ENCODE measurements around the gene PAPPA2. TPM values are rescaled to one million over a fixed set of nuclear protein-coding genes. Genes with fewer than 3 reads are reported as not detected.

The PAPPA2 gene
- total and polyA plus RNA-seq, 7 donors = under 0.01 to 3.9 (median 1.2) TPM; not detected in 1

DNA sequence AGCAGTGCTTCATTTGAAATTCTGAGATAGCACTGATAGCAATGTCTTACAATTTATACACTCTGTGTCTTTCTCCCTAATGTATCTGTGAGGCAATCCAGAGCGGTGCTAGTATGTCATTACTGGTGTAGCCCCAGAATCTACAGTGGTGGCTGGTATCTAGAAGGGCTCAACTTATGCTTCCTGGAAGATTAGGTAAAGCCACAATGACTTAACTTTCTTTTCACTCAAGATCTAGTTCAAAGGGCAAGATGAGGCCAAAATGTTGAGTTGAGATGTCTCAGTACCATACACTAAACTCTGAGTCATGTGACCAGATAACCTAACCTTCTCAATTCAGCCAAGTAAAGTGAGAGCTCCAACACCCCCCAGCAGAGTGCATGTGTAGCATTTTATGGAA lies 77.5 kb downstream of the PAPPA2 start:
- intact Hi-C loops (cut with DNase I) = no loop called here

DNA sequence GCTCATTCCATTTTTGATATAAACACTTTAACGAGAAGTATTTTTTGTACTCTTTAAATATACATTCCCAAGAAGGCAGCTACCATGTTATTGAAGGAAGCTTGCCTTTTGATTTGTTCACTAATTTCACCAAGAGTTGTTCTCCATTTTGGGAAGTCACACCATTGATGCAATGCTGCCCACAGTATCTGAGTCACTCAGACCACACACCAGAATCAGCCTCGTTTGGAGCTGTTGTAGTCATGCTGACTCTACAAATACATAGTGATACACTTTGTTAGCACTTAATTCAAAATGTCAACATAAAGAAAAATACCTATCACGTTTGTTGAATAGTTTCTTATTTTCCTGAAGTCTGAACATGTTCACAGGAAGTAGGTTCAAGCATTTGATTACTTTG lies 78.7 kb downstream of the PAPPA2 start:
- intact Hi-C loops (cut with DNase I) = no loop called here
- TF ChIP-seq POLR2AphosphoS5 (IDR thresholded peaks at IDR 0.05) (no peak), POLR2A (IDR thresholded peaks at IDR 0.05) (no peak), EP300 (IDR thresholded peaks at IDR 0.05) (no peak)
- TF ChIP-seq, protein P1, sequence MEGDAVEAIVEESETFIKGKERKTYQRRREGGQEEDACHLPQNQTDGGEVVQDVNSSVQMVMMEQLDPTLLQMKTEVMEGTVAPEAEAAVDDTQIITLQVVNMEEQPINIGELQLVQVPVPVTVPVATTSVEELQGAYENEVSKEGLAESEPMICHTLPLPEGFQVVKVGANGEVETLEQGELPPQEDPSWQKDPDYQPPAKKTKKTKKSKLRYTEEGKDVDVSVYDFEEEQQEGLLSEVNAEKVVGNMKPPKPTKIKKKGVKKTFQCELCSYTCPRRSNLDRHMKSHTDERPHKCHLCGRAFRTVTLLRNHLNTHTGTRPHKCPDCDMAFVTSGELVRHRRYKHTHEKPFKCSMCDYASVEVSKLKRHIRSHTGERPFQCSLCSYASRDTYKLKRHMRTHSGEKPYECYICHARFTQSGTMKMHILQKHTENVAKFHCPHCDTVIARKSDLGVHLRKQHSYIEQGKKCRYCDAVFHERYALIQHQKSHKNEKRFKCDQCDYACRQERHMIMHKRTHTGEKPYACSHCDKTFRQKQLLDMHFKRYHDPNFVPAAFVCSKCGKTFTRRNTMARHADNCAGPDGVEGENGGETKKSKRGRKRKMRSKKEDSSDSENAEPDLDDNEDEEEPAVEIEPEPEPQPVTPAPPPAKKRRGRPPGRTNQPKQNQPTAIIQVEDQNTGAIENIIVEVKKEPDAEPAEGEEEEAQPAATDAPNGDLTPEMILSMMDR (IDR thresholded peaks at IDR 0.05) = no peak
- Histone ChIP-seq H3K4me3 (no peak overlapping the region), H3K4me1 (no peaks in the 10 kb centered on the region), H3K9me3 (no peaks in the 10 kb centered on the region), H3K36me3 (no peaks in the 10 kb centered on the region), H3K27ac (no peak overlapping the region), H3K27me3 (no peaks in the 10 kb centered on the region)
- WGBS, 2 donors = 39 to 56% methylated on average over 3 of the region's 3 CpGs
- no peak for DNase-seq

More for the DNA sequence above, 77.5 kb downstream of the PAPPA2 start:
- DNase-seq = no peak
- Histone ChIP-seq H3K27me3 (no peaks in the 10 kb centered on the region), H3K27ac (no peak overlapping the region), H3K9me3 (no peaks in the 10 kb centered on the region), H3K4me1 (no peaks in the 10 kb centered on the region), H3K36me3 (no peaks in the 10 kb centered on the region), H3K4me3 (no peak overlapping the region)
- WGBS, 2 donors = 91 to 98% methylated on average over 1 of the region's 1 CpG
- TF ChIP-seq EP300 (IDR thresholded peaks at IDR 0.05) (no peak), POLR2A (IDR thresholded peaks at IDR 0.05) (no peak), POLR2AphosphoS5 (IDR thresholded peaks at IDR 0.05) (no peak)
- TF ChIP-seq, protein P1 (IDR thresholded peaks at IDR 0.05) = no peak

DNA sequence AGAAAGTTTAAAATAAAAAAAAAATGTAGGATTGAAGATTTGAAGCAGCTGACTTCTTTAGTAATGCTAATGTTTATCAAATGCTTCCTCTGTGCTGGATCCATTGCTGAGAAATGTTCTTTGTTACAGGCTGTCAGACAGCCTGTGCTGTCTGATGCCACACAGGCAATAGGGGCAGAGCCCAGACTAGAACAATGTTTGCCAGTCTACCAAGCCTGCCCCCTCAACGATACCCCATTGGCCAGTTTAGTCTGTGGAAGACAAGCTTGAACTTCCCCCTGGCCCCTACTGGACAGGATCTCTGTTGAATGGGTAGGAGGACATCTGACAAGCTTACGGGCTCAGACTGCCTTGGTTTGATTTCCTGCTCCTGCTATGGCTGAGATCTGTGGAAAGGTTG lies 79.4 kb downstream of the PAPPA2 start:
- Histone ChIP-seq H3K27me3 (no peaks in the 10 kb centered on the region), H3K9me3 (no peaks in the 10 kb centered on the region), H3K4me1 (no peaks in the 10 kb centered on the region), H3K27ac (no peak overlapping the region), H3K4me3 (no peak overlapping the region), H3K36me3 (no peaks in the 10 kb centered on the region)
- TF ChIP-seq POLR2A (IDR thresholded peaks at IDR 0.05) = no peak
- no peak for TF ChIP-seq POLR2AphosphoS5 (IDR thresholded peaks at IDR 0.05)
- TF ChIP-seq EP300 (IDR thresholded peaks at IDR 0.05) = no peak
- TF ChIP-seq, protein P1 (IDR thresholded peaks at IDR 0.05) = no peak
- WGBS, 2 donors = 53 to 71% methylated on average over 2 of the region's 2 CpGs
- DNase-seq = no peak
- intact Hi-C loops (cut with DNase I) = no loop called here

DNA sequence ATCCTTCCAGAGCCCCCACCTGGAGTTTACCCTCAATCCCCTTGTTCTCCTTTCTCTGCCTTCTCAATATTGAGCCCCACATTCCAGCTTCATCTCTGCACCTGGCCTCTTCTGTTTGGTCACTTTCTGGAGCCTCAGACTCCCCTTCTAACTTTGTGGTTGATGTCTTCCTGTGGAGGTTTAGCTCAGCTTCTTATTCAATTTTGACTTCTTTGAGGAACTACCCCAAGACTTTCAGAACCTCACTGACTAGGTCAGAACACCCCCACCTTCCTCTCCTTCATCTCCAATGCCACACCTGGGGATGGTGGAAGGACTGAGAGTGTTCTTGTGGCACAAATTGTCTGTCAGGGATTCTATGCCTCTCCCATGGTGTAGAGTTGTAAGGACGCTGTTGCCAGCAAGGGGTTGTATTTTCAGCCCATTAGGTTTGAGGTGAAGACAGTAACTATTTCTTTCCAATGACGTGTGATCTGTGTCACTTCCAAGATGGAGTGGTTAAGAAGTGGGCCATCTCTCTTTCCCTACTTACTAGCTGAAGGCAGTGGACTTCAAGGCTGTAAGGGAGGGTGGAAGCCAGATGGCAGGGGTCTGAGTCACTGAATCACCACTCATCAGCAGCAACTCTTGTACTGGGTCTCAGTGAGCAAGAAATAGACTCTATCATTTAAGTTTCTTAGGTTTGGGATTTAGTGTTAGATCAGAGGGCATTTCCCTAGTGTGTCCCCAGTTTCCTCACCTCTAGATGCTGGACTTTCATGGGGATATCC lies 80.6 kb downstream of the PAPPA2 start:
- no peak for DNase-seq
- no peaks in the 10 kb centered on the region for H3K27me3 ChIP-seq
- TF ChIP-seq POLR2AphosphoS5 (IDR thresholded peaks at IDR 0.05) (no peak), POLR2A (IDR thresholded peaks at IDR 0.05) (no peak), EP300 (IDR thresholded peaks at IDR 0.05) (no peak)
- TF ChIP-seq, protein P1 (IDR thresholded peaks at IDR 0.05) = no peak
- intact Hi-C loops (cut with DNase I) = no loop called here
- WGBS, 2 donors = 91% methylated on average over 2 of the region's 2 CpGs
- no peaks in the 10 kb centered on the region for H3K9me3 ChIP-seq
- H3K4me3 ChIP-seq = no peak overlapping the region
- H3K4me1 ChIP-seq = no peaks in the 10 kb centered on the region
- H3K27ac ChIP-seq = no peak overlapping the region
- no peaks in the 10 kb centered on the region for H3K36me3 ChIP-seq

All from sigmoid colon (tissue), 7 donors.